Endothelial cell of umbilical vein (primary cell): ENCODE results near the gene RPS6KA5.
"Not testable (repeated sequence)": the region's sequence is repeated elsewhere in the genome, so short reads cannot be mapped to it uniquely, and the experiment has no call there.

Experiments
- CTCF ChIP-seq, 2 donors: IDR thresholded peaks; 1 replicate in 1 of 2; 2 replicates in 1 of 2; pipeline ENCODE4 v1.5.1; 2011; ENCODE audit warnings: low read length in 2 of 2, mild to moderate bottlenecking in 2 of 2, moderate library complexity in 2 of 2, control low read depth in 1 of 2, inconsistent platforms in 1 of 2, low read depth in 1 of 2; ENCODE audit not compliant: insufficient read depth in 1 of 2; ENCODE audit errors: extremely low read depth in 1 of 2
- EZH2 ChIP-seq: IDR thresholded peaks from 2 replicates; pipeline ENCODE4 v1.6.1; 2012; ENCODE audit warnings: borderline replicate concordance, low read depth, mild to moderate bottlenecking, moderate library complexity, low read length, inconsistent platforms; ENCODE audit not compliant: severe bottlenecking
- FOS ChIP-seq: IDR thresholded peaks from 2 replicates; pipeline ENCODE4 v1.6.1; 2011; ENCODE audit warnings: mild to moderate bottlenecking, low read length, moderate library complexity, borderline replicate concordance; ENCODE audit not compliant: insufficient read depth
- GATA2 ChIP-seq: IDR thresholded peaks from 2 replicates; pipeline ENCODE4 v1.7.0; 2011; ENCODE audit warnings: low read depth, mild to moderate bottlenecking, moderate library complexity, mixed read lengths, low read length; ENCODE audit not compliant: insufficient read length, insufficient read depth
- JUN ChIP-seq: IDR thresholded peaks from 2 replicates; pipeline ENCODE4 v1.6.1; 2011; ENCODE audit warnings: borderline replicate concordance, low read depth; ENCODE audit not compliant: insufficient read length, insufficient read depth
- MAX ChIP-seq: IDR thresholded peaks from 2 replicates; pipeline ENCODE4 v1.6.1; 2011; ENCODE audit not compliant: insufficient read depth, insufficient read length
- MYC ChIP-seq: IDR thresholded peaks from one replicate; pipeline ENCODE4 v1.6.1; 2011; ENCODE audit warnings: mild to moderate bottlenecking, low read depth, low read length
- POLR2A ChIP-seq: IDR thresholded peaks from 2 replicates; pipeline ENCODE4 v1.6.1; 2012; ENCODE audit warnings: low read depth, mild to moderate bottlenecking, control low read depth, low read length
- POLR2AphosphoS5 ChIP-seq: IDR thresholded peaks from 2 replicates; pipeline ENCODE4 v1.6.1; 2012; ENCODE audit warnings: low read depth, mild to moderate bottlenecking, control low read depth, low read length, moderate library complexity; ENCODE audit not compliant: insufficient read depth

- not testable (repeated sequence) for TF ChIP-seq POLR2A; CTCF (IDR thresholded peaks at IDR 0.05; ENCODE audit: extremely low read depth in 1 of 2, insufficient read depth in 1 of 2, low read depth in 1 of 2, low read length in 2 of 2); EZH2; MAX; MYC; POLR2AphosphoS5; JUN; FOS; GATA2
Measured at GRCh38 chr14:90953643-90954042, 106.8 kb downstream of the RPS6KA5 start.
